GM23338 (cell line): ENCODE measurements around the gene HOXB4.

Experiments
- CTCF ChIP-seq, 2 experiments: fragments of 200-600 bp in 1 of 2; sonication (generic) in 1 of 2; conservative IDR thresholded peaks; 2 replicates each; pipeline versions ENCODE4 v1.5.1 to v1.6.1; 2016 to 2017; ENCODE audit warnings: antibody characterized with exemption in 2 of 2, low read depth in 2 of 2, mild to moderate bottlenecking in 2 of 2, moderate library complexity in 1 of 2
- EZH2 ChIP-seq: fragments of 200-600 bp; sonication (generic); IDR thresholded peaks from one replicate; pipeline ENCODE4 v1.8.0; 2017; ENCODE audit warnings: antibody characterized with exemption, mild to moderate bottlenecking, low read depth; ENCODE audit not compliant: unreplicated experiment
- POLR2AphosphoS5 ChIP-seq: IDR thresholded peaks from 2 replicates; pipeline ENCODE4 v1.6.1; 2016; ENCODE audit warnings: antibody characterized with exemption, low read depth

- TF ChIP-seq CTCF (conservative IDR thresholded peaks at IDR 0.05; ENCODE audit: low read depth in 2 of 2) (no peak), EZH2 (peak; percentile 91), POLR2AphosphoS5 (no peak)
Measured at GRCh38 chr17:48621410-48622392, 43.6 kb upstream of the HOXB4 start.
